ENCODE data around the gene PRSS21. TPM values are rescaled to one million over a fixed set of nuclear protein-coding genes. Genes with fewer than 3 reads are reported as not detected.

Gene PRSS21
- total RNA-seq, 1 experiment from 2014 or later: 1.5 TPM

- TF ChIP-seq ZNF532 (CRISPR knock-in tag; IDR thresholded peaks at IDR 0.05; ENCODE audit: borderline replicate concordance) (no peak), ZNF425 (CRISPR knock-in tag; conservative IDR thresholded peaks at IDR 0.05) (no peak), NR2C2 (CRISPR knock-in tag; IDR thresholded peaks at IDR 0.05) (no peak), SP1 (CRISPR knock-in tag; conservative IDR thresholded peaks at IDR 0.05) (no peak), USF1 (CRISPR knock-in tag; IDR thresholded peaks at IDR 0.05) (no peak), NFE2L1 (CRISPR knock-in tag; IDR thresholded peaks at IDR 0.05) (no peak), HMGXB4 (CRISPR knock-in tag; IDR thresholded peaks at IDR 0.05) (no peak), ERG (CRISPR knock-in tag; IDR thresholded peaks at IDR 0.05) (no peak)
These were observed 3.9 kb downstream of the PRSS21 start (continued) for GRCh38 chr16:2820836-2821486.

GRCh38 chr16:2821487-2822157 lies 4.6 kb downstream of the PRSS21 start:
- CTCF ChIA-PET: interaction anchor here (0.5 to 1.9 kb wide), 2 partner anchors 17 to 85 kb away, joined by 3 to 7 read pairs; no protein-coding TSS in a partner anchor

More at GRCh38 chr16:2821487-2822157, 4.6 kb downstream of the PRSS21 start:
- no peak for DNase-seq (ENCODE audit: low spot score)
- Mint-ChIP-seq H3K9me3 (no peaks in the 10 kb centered on the region), H3K27ac (no peak overlapping the region), H3K27me3 (ENCODE audit: low read depth) (no peaks in the 10 kb centered on the region), H3K4me3 (no peak overlapping the region), H3K36me3 (no peaks in the 10 kb centered on the region), H3K4me1 (no peaks in the 10 kb centered on the region)
- no peak for ATAC-seq
- POLR2A ChIA-PET: no interaction called here
- TF ChIP-seq ZNF121 (CRISPR knock-in tag; IDR thresholded peaks at IDR 0.05) (no peak), AFF4 (CRISPR knock-in tag; IDR thresholded peaks at IDR 0.05; ENCODE audit: borderline replicate concordance) (no peak), ZBTB43 (CRISPR knock-in tag; IDR thresholded peaks at IDR 0.05) (no peak), IRF2 (CRISPR knock-in tag; IDR thresholded peaks at IDR 0.05; ENCODE audit: borderline replicate concordance, low read depth) (no peak), E2F4 (CRISPR knock-in tag; IDR thresholded peaks at IDR 0.05; ENCODE audit: borderline replicate concordance, low read depth) (no peak), ZNF219 (CRISPR knock-in tag; IDR thresholded peaks at IDR 0.05; ENCODE audit: borderline replicate concordance) (no peak), CBFB (CRISPR knock-in tag; IDR thresholded peaks at IDR 0.05; ENCODE audit: low read depth) (no peak)

Data from WTC11 (cell line).